KOPT-K1 (cell line): ENCODE data around the gene MRTFB.

Source experiments
- H3K27ac ChIP-seq: fragments of 200-600 bp; sonication (generic); 2 replicates; pipeline ENCODE4 v1.5.1; 2016; ENCODE audit warnings: antibody characterized with exemption, mild to moderate bottlenecking, low read depth, low read length; ENCODE audit not compliant: poor library complexity, severe bottlenecking
- H3K36me3 ChIP-seq: fragments of 200-600 bp; sonication (generic); 2 replicates; pipeline ENCODE4 v1.5.1; 2017; ENCODE audit warnings: antibody characterized with exemption, mild to moderate bottlenecking, low read length, moderate library complexity; ENCODE audit not compliant: insufficient read depth
- H3K9me3 ChIP-seq: fragments of 200-600 bp; sonication (generic); 2 replicates; pipeline ENCODE4 v1.5.1; 2017; ENCODE audit warnings: antibody characterized with exemption, low read length, mild to moderate bottlenecking; ENCODE audit not compliant: insufficient read depth, poor library complexity, severe bottlenecking

Gene MRTFB

DNA sequence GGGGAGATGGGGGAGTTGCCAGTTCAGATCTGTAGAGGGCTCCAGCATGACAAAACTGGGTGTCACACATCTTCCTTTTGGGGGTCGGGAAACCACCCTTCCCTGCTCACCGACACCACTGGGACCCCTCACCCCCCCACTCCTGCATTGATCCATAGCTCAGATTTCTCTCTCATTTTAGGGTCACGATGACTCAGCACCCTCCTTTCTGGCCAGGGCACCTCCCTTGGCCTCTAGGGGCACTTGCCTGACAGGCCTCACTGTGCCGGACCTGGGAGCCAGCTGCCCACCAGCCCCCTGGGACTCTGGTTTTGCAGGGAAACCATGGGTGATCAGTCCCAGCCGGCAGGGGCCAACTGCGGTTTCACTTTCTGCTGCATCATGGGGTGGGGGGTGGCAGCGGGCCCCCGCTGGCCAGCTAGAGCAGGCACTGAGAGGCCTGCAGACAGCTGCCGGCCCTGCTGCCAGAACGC, 239.4 kb downstream of the MRTFB start:
- no peaks in the 10 kb centered on the region for H3K36me3 ChIP-seq
- H3K9me3 ChIP-seq, result no peaks in the 10 kb centered on the region
- peak overlapping the region; percentile 92 for H3K27ac ChIP-seq

GRCh38 chr16:14314116-14314515, 243.0 kb downstream of the MRTFB start:
- Histone ChIP-seq H3K9me3 (no peaks in the 10 kb centered on the region), H3K36me3 (no peaks in the 10 kb centered on the region), H3K27ac (no peak overlapping the region)

GRCh38 chr16:14315683-14316320, 244.7 kb downstream of the MRTFB start:
- Histone ChIP-seq H3K27ac (no peak overlapping the region), H3K36me3 (no peaks in the 10 kb centered on the region), H3K9me3 (no peaks in the 10 kb centered on the region)
